ENCODE measurements around the gene MAP3K10. TPM values are rescaled to one million over a fixed set of nuclear protein-coding genes. Genes with fewer than 3 reads are reported as not detected.

The MAP3K10 gene
- total RNA-seq, 1 experiment from 2014 or later, result 255 TPM

- no peak overlapping the region for H3K4me3 ChIP-seq (ENCODE audit: low read depth in 2 of 2, low read length in 2 of 2)
- DNase-seq (ENCODE audit: low read depth, low spot score) (peak; percentile 97), ATAC-seq (peak; percentile 51)
- TF ChIP-seq POLR2AphosphoS5 (IDR thresholded peaks at IDR 0.05; ENCODE audit: low read depth, low read length) (no peak), CTCF (IDR thresholded peaks at IDR 0.05) (no peak), SIN3A (IDR thresholded peaks at IDR 0.05; ENCODE audit: borderline replicate concordance, insufficient read depth, low read depth, low read length) (no peak), TCF7L2 (IDR thresholded peaks at IDR 0.05; ENCODE audit: low read depth, low read length) (no peak)
- TF ChIP-seq, protein P1, sequence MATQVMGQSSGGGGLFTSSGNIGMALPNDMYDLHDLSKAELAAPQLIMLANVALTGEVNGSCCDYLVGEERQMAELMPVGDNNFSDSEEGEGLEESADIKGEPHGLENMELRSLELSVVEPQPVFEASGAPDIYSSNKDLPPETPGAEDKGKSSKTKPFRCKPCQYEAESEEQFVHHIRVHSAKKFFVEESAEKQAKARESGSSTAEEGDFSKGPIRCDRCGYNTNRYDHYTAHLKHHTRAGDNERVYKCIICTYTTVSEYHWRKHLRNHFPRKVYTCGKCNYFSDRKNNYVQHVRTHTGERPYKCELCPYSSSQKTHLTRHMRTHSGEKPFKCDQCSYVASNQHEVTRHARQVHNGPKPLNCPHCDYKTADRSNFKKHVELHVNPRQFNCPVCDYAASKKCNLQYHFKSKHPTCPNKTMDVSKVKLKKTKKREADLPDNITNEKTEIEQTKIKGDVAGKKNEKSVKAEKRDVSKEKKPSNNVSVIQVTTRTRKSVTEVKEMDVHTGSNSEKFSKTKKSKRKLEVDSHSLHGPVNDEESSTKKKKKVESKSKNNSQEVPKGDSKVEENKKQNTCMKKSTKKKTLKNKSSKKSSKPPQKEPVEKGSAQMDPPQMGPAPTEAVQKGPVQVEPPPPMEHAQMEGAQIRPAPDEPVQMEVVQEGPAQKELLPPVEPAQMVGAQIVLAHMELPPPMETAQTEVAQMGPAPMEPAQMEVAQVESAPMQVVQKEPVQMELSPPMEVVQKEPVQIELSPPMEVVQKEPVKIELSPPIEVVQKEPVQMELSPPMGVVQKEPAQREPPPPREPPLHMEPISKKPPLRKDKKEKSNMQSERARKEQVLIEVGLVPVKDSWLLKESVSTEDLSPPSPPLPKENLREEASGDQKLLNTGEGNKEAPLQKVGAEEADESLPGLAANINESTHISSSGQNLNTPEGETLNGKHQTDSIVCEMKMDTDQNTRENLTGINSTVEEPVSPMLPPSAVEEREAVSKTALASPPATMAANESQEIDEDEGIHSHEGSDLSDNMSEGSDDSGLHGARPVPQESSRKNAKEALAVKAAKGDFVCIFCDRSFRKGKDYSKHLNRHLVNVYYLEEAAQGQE (IDR thresholded peaks at IDR 0.05; ENCODE audit: insufficient read depth in 1 of 2, low read depth in 2 of 2, low read length in 1 of 2), result no peak
- POLR2A ChIA-PET, result interaction anchor here (0.6 to 1.6 kb wide), 15 partner anchors 11 to 1545 kb away, joined by 3 to 19 read pairs (median 6); no protein-coding TSS in a partner anchor
- intact Hi-C loops (cut with micrococcal nuclease; ENCODE audit: unreplicated experiment), result loop anchor here (2.0 kb wide), 1 partner anchor 27 kb away; the partner anchor contains the start of gene MAP3K10
- peak overlapping the region; percentile 0; the same call in 1 of the 2 replicates for H3K27ac ChIP-seq (ENCODE audit: low read length)
- no peaks in the 10 kb centered on the region for H3K9me3 ChIP-seq (ENCODE audit: control insufficient read depth, insufficient read depth, low read depth, low read length)
- no peaks in the 10 kb centered on the region for H3K27me3 ChIP-seq (ENCODE audit: control insufficient read depth, insufficient read depth, low read length)
- BruUV-seq (replicated peaks), result no TSS peak
- in situ Hi-C loops (cut with HindIII; ENCODE audit: low pct_unique_long_range_greater_than_20kb, low sequenced_read_pairs), result no loop called here
- CTCF ChIA-PET, result interaction anchor here (0.6 to 5.4 kb wide), 27 partner anchors 9 to 1187 kb away, joined by 3 to 142 read pairs (median 7); partner anchors contain the start of genes MAP3K10, PSMC4, SAMD4B and TTC9B
- peaks cover 15% of the 10 kb centered on the region for H3K4me1 ChIP-seq (ENCODE audit: control insufficient read depth, insufficient read depth, low read length)
- H3K36me3 ChIP-seq (ENCODE audit: control insufficient read depth, insufficient read depth, low read length), result no peaks in the 10 kb centered on the region
Observed at GRCh38 chr19:40163541-40164129, 27.6 kb upstream of the MAP3K10 start.

- DNase-seq (ENCODE audit: low read depth, low spot score), result peak; percentile 99
- in situ Hi-C loops (cut with HindIII; ENCODE audit: low pct_unique_long_range_greater_than_20kb, low sequenced_read_pairs) (no loop called here), intact Hi-C loops (cut with micrococcal nuclease; ENCODE audit: unreplicated experiment) (loop anchor here (2.0 kb wide), 1 partner anchor 25 kb away; the partner anchor contains the start of gene MAP3K10)
- ChIA-PET CTCF (interaction anchor here (0.5 to 5.4 kb wide), 69 partner anchors 9 to 1653 kb away, joined by 3 to 142 read pairs (median 5); partner anchors contain the start of genes AKT2, CCNP, FBL and MAP3K10), POLR2A (interaction anchor here (0.6 to 1.4 kb wide), 7 partner anchors 11 to 392 kb away, joined by 3 to 15 read pairs (median 5); partner anchors contain the start of gene TTC9B)
- H3K36me3 ChIP-seq (ENCODE audit: control insufficient read depth, insufficient read depth, low read length), result no peaks in the 10 kb centered on the region
- 0 out of 2 replicates have a peak overlapping the region, but pooled peaks have one; percentile 0 for H3K27ac ChIP-seq (ENCODE audit: low read length)
- H3K4me1 ChIP-seq (ENCODE audit: control insufficient read depth, insufficient read depth, low read length), result peaks cover 15% of the 10 kb centered on the region
- H3K27me3 ChIP-seq (ENCODE audit: control insufficient read depth, insufficient read depth, low read length), result no peaks in the 10 kb centered on the region
- no peaks in the 10 kb centered on the region for H3K9me3 ChIP-seq (ENCODE audit: control insufficient read depth, insufficient read depth, low read depth, low read length)
- no TSS peak for BruUV-seq (replicated peaks)
- no peak for TF ChIP-seq CTCF (IDR thresholded peaks at IDR 0.05)
- TF ChIP-seq, protein P1 (IDR thresholded peaks at IDR 0.05; ENCODE audit: insufficient read depth in 1 of 2, low read depth in 2 of 2, low read length in 1 of 2), result no peak
- TF ChIP-seq POLR2AphosphoS5 (IDR thresholded peaks at IDR 0.05; ENCODE audit: low read depth, low read length), result no peak
- TF ChIP-seq SIN3A (IDR thresholded peaks at IDR 0.05; ENCODE audit: borderline replicate concordance, insufficient read depth, low read depth, low read length), result no peak
- no peak for TF ChIP-seq TCF7L2 (IDR thresholded peaks at IDR 0.05; ENCODE audit: low read depth, low read length)
- peak overlapping the region in 1 of 2 experiments; percentile 0; a peak in 1 of 4 replicates for H3K4me3 ChIP-seq (ENCODE audit: low read depth in 2 of 2, low read length in 2 of 2)
- peak; percentile 76 for ATAC-seq
Observed at GRCh38 chr19:40165362-40165937, 25.8 kb upstream of the MAP3K10 start.

All from Panc1 (cell line).